Adrenal gland (tissue), 12 donors: Measurements from ENCODE around the gene ADK. TPM values are rescaled to one million over a fixed set of nuclear protein-coding genes. Genes with fewer than 3 reads are reported as not detected.

Experiments used
- DNase-seq, 7 donors: peaks; one replicate each; pipeline ENCODE4 v3.0.0-alpha.2; 2019 to 2020
- H3K27ac ChIP-seq, 5 donors: fragments of 200-600 bp; sonication (generic) in 4 of 5; 1 replicate in 3 of 5; 2 replicates in 2 of 5; pipeline versions ENCODE4 v1.5.1 to v1.8.0; 2016 to 2020; ENCODE audit warnings: mild to moderate bottlenecking in 1 of 5
- H3K27me3 ChIP-seq: fragments of 200-600 bp; 2 replicates; pipeline ENCODE4 v1.8.0; 2021
- H3K36me3 ChIP-seq, 2 donors: fragments of 200-600 bp; replicated peaks in 1 of 2; 1 replicate in 1 of 2; 2 replicates in 1 of 2; pipeline versions ENCODE4 v1.5.1 to v1.8.0; 2018 to 2022
- H3K4me1 ChIP-seq, 2 donors: fragments of 200-600 bp; replicated peaks in 1 of 2; 1 replicate in 1 of 2; 2 replicates in 1 of 2; pipeline versions ENCODE4 v1.5.1 to v1.8.0; 2018 to 2021
- H3K4me3 ChIP-seq, 4 donors: fragments of 200-600 bp; sonication (generic) in 3 of 4; one replicate each; pipeline ENCODE4 v1.5.1; 2016 to 2018
- H3K9me3 ChIP-seq, 3 donors: fragments of 200-600 bp; sonication (generic) in 1 of 3; replicated peaks in 1 of 3; 1 replicate in 2 of 3; 2 replicates in 1 of 3; pipeline versions ENCODE4 v1.5.1 to v1.8.0; 2016 to 2021
- POLR2A ChIP-seq, 2 donors: fragments of 450-650 bp; IDR thresholded peaks; one replicate each; pipeline ENCODE4 v1.6.1; 2017; ENCODE audit warnings: antibody characterized with exemption in 2 of 2, mild to moderate bottlenecking in 2 of 2, moderate library complexity in 1 of 2
- WGBS, 4 donors: extraction: QIAGEN DNeasy Blood & Tissue Kit in 2 of 4; methylation state at CpG; one replicate each; pipeline versions ENCODE4 v1.1.5 to v1.1.7; 2013 to 2017; 5-methylcytosine and 5-hydroxymethylcytosine counted together
- intact Hi-C, 2 donors: fragments of 100-400 bp; cut with DNase I; formaldehyde crosslinking; loops; one replicate each; pipeline versions ENCODE4 v1.14.1 to v1.15.0; 2022 to 2023
- polyA plus RNA-seq, 3 donors: library from polyadenylated mRNA; stranded (reverse); fragments of 200-250 nt in 2 of 3; fragments of 350-450 nt in 1 of 3; fragmentation: Illumina TruSeq in 1 of 3; extraction: RNeasy Lipid Tissue Mini Kit (QIAGEN cat#74804) in 1 of 3; gene quantifications; one replicate each; pipeline ENCODE4 v1.2.3, GENCODE V29; 2013 to 2014
- total RNA-seq, 9 donors: library from RNA; depleted of rRNA in 4 of 9; stranded (reverse); fragments of >200 nt in 4 of 9; fragments of 120-200 nt in 1 of 9; fragmentation: NEBNext Ultra II Directional in 1 of 9; extraction: Animal tissue kit (Norgen Biotek cat#: 25700) in 1 of 9; gene quantifications; one replicate each; pipeline versions ENCODE4 v1.1.0 to v1.2.4, GENCODE V29; 2013 to 2023
- TF ChIP-seq, protein P1 (sequence below), 6 experiments: fragments of 450-650 bp in 4 of 6; fragments of 200-600 bp in 2 of 6; sonication (generic) in 1 of 6; IDR thresholded peaks; 1 replicate in 5 of 6; 2 replicates in 1 of 6; pipeline versions ENCODE4 v1.5.1 to v1.8.0; 2016 to 2021; ENCODE audit warnings: antibody characterized with exemption in 6 of 6, mild to moderate bottlenecking in 2 of 6, moderate library complexity in 1 of 6
- donor health status: healthy with polysubstance abuse.
- donor health status: Bipolar disorder and iron deficiency.
- donor health status: DM: yes; HTN: yes; CAD: no.
- donor health status: DM: no; HTN: no; CAD: no.
- donor health status: DM: no; HTN: no; CAD: no.
- donor health status: DM: yes; HTN: yes; CAD: no.

ADK gene
- total and polyA plus RNA-seq, 12 donors = 8.2 to 45.5 (median 22.2) TPM

- H3K9me3 ChIP-seq = no peaks in the 10 kb centered on the region
- no peak for TF ChIP-seq POLR2A (IDR thresholded peaks at IDR 0.05)
- TF ChIP-seq, protein P1, sequence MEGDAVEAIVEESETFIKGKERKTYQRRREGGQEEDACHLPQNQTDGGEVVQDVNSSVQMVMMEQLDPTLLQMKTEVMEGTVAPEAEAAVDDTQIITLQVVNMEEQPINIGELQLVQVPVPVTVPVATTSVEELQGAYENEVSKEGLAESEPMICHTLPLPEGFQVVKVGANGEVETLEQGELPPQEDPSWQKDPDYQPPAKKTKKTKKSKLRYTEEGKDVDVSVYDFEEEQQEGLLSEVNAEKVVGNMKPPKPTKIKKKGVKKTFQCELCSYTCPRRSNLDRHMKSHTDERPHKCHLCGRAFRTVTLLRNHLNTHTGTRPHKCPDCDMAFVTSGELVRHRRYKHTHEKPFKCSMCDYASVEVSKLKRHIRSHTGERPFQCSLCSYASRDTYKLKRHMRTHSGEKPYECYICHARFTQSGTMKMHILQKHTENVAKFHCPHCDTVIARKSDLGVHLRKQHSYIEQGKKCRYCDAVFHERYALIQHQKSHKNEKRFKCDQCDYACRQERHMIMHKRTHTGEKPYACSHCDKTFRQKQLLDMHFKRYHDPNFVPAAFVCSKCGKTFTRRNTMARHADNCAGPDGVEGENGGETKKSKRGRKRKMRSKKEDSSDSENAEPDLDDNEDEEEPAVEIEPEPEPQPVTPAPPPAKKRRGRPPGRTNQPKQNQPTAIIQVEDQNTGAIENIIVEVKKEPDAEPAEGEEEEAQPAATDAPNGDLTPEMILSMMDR (IDR thresholded peaks at IDR 0.05) = no peak
- H3K27me3 ChIP-seq = no peaks in the 10 kb centered on the region
- no peaks in the 10 kb centered on the region for H3K36me3 ChIP-seq
- H3K27ac ChIP-seq = no peak overlapping the region
- intact Hi-C loops = no loop called here
- 59 to 81% (median 77%) methylated on average over 2 of the region's 2 CpGs for WGBS, 4 donors
- no peak for DNase-seq
- H3K4me3 ChIP-seq = no peak overlapping the region
- H3K4me1 ChIP-seq = peaks cover 6 to 27% of the 10 kb centered on the region in 2 donors
These were observed 442.4 kb downstream of the ADK start for GRCh38 chr10:74593470-74593869.

DNA sequence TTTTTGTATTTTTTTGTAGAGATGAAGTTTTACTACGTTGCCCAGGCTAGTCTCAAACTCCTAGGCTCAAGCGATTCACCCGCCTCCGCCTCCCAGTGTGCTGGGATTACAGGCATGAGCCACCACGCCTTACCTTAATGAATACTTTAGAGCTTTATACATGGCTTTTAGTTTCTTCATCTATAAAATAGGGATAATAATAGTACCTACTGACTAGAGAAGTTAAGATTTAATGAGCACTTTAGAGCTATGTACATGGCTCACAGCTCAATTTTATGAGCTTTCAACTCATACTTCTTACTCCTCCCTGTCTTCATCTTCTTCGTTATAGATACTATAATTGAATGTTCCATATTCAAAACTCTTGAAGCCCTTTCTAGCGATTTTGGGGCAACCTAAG lies 445.7 kb downstream of the ADK start:
- H3K4me1 ChIP-seq = peaks cover 4 to 22% of the 10 kb centered on the region in 2 donors
- no peaks in the 10 kb centered on the region for H3K9me3 ChIP-seq
- intact Hi-C loops = no loop called here
- no peak for TF ChIP-seq POLR2A (IDR thresholded peaks at IDR 0.05)
- TF ChIP-seq, protein P1 (IDR thresholded peaks at IDR 0.05) = no peak
- H3K36me3 ChIP-seq = no peaks in the 10 kb centered on the region
- H3K27ac ChIP-seq = no peak overlapping the region
- DNase-seq = no peak
- H3K4me3 ChIP-seq = no peak overlapping the region
- 90 to 98% (median 97%) methylated on average over 7 of the region's 7 CpGs for WGBS, 4 donors
- no peaks in the 10 kb centered on the region for H3K27me3 ChIP-seq

DNA sequence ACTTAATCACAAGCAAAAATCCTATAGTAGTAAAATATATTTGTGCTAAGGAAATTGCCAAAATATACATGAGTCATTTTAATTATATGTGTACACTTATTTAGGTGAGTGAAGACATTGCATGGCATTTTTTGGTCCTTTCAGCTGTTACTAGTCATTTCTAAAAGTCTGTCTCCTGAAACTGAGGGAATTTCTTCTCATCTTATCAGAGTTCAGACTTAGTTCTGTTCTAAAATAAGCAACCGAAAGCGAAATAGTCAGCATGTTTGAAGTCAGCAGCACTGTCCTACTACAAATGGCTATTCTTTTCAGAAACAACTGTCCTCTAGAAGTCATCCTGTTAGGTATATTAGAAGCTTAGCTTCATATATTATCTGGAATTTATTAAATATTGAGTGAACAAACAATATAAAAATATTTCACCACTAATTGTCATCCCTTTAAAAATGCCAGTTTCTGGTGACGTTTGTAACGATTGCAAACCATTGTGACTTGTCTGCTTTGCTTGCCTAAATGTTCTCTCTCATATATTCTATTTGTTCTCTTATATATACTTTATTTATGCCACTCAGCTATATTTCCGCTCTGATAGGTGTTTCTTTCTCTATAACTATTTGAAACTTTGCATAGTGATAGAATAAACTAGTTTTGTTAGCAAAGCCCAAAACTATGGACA lies 448.0 kb downstream of the ADK start:
- Histone ChIP-seq H3K4me3 (peak overlapping the region in 1 of 4 donors; percentile 50), H3K27me3 (no peaks in the 10 kb centered on the region), H3K36me3 (no peaks in the 10 kb centered on the region), H3K4me1 (peaks cover 4 to 22% of the 10 kb centered on the region in 2 donors), H3K9me3 (no peaks in the 10 kb centered on the region), H3K27ac (peak overlapping the region; percentile 32 to 80 (median 60))
- TF ChIP-seq, protein P1 (IDR thresholded peaks at IDR 0.05) = no peak
- no peak for TF ChIP-seq POLR2A (IDR thresholded peaks at IDR 0.05)
- WGBS, 4 donors = 18 to 36% (median 25%) methylated on average over 5 of the region's 5 CpGs
- intact Hi-C loops = no loop called here
- no peak for DNase-seq

DNA sequence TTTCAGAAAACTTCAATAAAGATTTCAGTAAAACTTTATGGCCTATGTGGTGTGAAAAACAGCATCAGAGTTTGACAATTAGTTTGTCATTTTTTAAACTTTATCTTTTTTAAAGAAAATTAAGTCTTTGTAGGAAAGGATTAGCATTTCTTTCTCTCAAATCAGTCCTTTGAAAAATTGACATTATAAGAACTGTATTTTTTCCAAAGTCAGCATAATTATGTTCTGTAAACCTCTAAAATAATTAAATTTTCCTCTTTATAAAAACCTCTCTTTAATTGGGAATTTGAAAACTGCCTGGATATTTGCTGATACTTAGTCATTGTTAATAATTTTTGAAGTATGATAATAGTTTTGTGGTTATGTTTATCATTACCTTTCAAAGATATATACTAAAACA lies 448.7 kb downstream of the ADK start:
- intact Hi-C loops = no loop called here
- Histone ChIP-seq H3K4me1 (peaks cover 4 to 22% of the 10 kb centered on the region in 2 donors), H3K27ac (peak overlapping the region; percentile 32 to 80 (median 60)), H3K36me3 (no peaks in the 10 kb centered on the region), H3K4me3 (peak overlapping the region in 1 of 4 donors; percentile 50), H3K27me3 (no peaks in the 10 kb centered on the region), H3K9me3 (no peaks in the 10 kb centered on the region)
- TF ChIP-seq POLR2A (IDR thresholded peaks at IDR 0.05) = no peak
- TF ChIP-seq, protein P1 (IDR thresholded peaks at IDR 0.05) = no peak
- DNase-seq = no peak
